Loucy (cell line): ENCODE measurements around the gene AQP3.
"Not testable (repeated sequence)": the region's sequence is repeated elsewhere in the genome, so short reads cannot be mapped to it uniquely, and the experiment has no call there.

Source experiments
- H2AFZ ChIP-seq: fragments of 200-600 bp; sonication (generic); 2 replicates; pipeline ENCODE4 v1.6.0; 2016; ENCODE audit warnings: antibody characterized with exemption, mild to moderate bottlenecking, low read length, moderate library complexity
- H3F3A ChIP-seq: fragments of 200-600 bp; 2 replicates; pipeline ENCODE4 v1.6.0; 2016; ENCODE audit warnings: antibody characterized with exemption, low read depth, mild to moderate bottlenecking
- H3K27me3 ChIP-seq: fragments of 200-600 bp; sonication (generic); 2 replicates; pipeline ENCODE4 v1.6.1; 2014; ENCODE audit warnings: low read length, mild to moderate bottlenecking; ENCODE audit not compliant: insufficient read depth, poor library complexity, severe bottlenecking
- H3K36me3 ChIP-seq: fragments of 200-600 bp; sonication (generic); 2 replicates; pipeline ENCODE4 v1.6.1; 2016; ENCODE audit warnings: low read length; ENCODE audit not compliant: insufficient read depth
- H3K4me1 ChIP-seq: fragments of 200-600 bp; sonication (generic); 2 replicates; pipeline ENCODE4 v1.5.1; 2014; ENCODE audit warnings: low read length, mild to moderate bottlenecking; ENCODE audit not compliant: insufficient read depth, poor library complexity, severe bottlenecking
- H3K4me2 ChIP-seq: fragments of 200-600 bp; sonication (generic); 2 replicates; pipeline ENCODE4 v1.6.0; 2014; ENCODE audit warnings: antibody characterized with exemption, low read length, low read depth, mild to moderate bottlenecking; ENCODE audit not compliant: poor library complexity, severe bottlenecking
- H3K4me3 ChIP-seq: fragments of 200-600 bp; sonication (generic); 2 replicates; pipeline ENCODE4 v1.5.1; 2014; ENCODE audit warnings: low read length, mild to moderate bottlenecking, mixed read lengths; ENCODE audit not compliant: poor library complexity, severe bottlenecking
- H3K79me2 ChIP-seq: fragments of 200-600 bp; sonication (generic); 2 replicates; pipeline ENCODE4 v1.6.1; 2014; ENCODE audit warnings: low read length; ENCODE audit not compliant: insufficient read depth
- H3K9ac ChIP-seq: fragments of 200-600 bp; sonication (generic); 2 replicates; pipeline ENCODE4 v1.6.0; 2014; ENCODE audit warnings: mild to moderate bottlenecking, low read depth, low read length, moderate library complexity; ENCODE audit not compliant: poor library complexity, severe bottlenecking
- H3K9me2 ChIP-seq: fragments of 200-600 bp; sonication (generic); replicated peaks from 2 replicates; pipeline ENCODE4 v1.6.1; 2016; ENCODE audit warnings: low read depth, low read length, mixed read lengths
- H3K9me3 ChIP-seq: fragments of 200-600 bp; sonication (generic); 2 replicates; pipeline ENCODE4 v1.6.1; 2014; ENCODE audit warnings: mild to moderate bottlenecking, antibody characterized with exemption, low read length, low read depth; ENCODE audit not compliant: insufficient read depth
- H4K20me1 ChIP-seq: fragments of 200-600 bp; sonication (generic); 2 replicates; pipeline ENCODE4 v1.6.0; 2014; ENCODE audit warnings: antibody characterized with exemption, low read length, mild to moderate bottlenecking; ENCODE audit not compliant: insufficient read depth, poor library complexity, severe bottlenecking
- EZH2phosphoT487 ChIP-seq: fragments of 200-600 bp; IDR thresholded peaks from 2 replicates; pipeline ENCODE4 v1.6.1; 2018; ENCODE audit warnings: antibody characterized with exemption, mild to moderate bottlenecking, moderate library complexity, borderline replicate concordance
- TF ChIP-seq, protein P1 (sequence below): fragments of 200-600 bp; sonication (generic); conservative IDR thresholded peaks from 2 replicates; pipeline ENCODE4 v1.5.1; 2014; ENCODE audit warnings: mild to moderate bottlenecking, antibody characterized with exemption, low read length

AQP3 gene

DNA sequence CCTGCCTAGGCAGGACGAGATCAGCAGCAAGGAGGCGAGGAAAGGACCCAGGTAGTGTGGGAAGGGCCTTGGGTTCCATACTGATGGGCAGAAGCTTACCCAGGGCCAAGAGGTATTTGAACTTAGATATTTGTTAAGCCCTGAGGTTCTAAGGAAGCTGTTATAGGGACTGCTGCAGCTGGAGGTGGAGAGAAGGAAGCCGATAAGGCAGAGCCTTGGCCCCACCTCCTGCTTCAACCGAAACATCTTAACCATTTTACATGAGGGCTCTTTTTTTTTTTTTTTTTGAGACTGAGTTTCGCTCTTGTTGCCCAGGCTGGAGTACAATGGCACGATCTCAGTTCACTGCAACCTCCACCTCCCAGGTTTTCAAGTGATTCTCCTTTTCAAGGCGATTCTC lies 8.6 kb upstream of the AQP3 start:
- no peaks in the 10 kb centered on the region for H3K9me2 ChIP-seq
- H3K79me2 ChIP-seq: no peaks in the 10 kb centered on the region
- TF ChIP-seq, protein P1, sequence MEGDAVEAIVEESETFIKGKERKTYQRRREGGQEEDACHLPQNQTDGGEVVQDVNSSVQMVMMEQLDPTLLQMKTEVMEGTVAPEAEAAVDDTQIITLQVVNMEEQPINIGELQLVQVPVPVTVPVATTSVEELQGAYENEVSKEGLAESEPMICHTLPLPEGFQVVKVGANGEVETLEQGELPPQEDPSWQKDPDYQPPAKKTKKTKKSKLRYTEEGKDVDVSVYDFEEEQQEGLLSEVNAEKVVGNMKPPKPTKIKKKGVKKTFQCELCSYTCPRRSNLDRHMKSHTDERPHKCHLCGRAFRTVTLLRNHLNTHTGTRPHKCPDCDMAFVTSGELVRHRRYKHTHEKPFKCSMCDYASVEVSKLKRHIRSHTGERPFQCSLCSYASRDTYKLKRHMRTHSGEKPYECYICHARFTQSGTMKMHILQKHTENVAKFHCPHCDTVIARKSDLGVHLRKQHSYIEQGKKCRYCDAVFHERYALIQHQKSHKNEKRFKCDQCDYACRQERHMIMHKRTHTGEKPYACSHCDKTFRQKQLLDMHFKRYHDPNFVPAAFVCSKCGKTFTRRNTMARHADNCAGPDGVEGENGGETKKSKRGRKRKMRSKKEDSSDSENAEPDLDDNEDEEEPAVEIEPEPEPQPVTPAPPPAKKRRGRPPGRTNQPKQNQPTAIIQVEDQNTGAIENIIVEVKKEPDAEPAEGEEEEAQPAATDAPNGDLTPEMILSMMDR: no peak
- H4K20me1 ChIP-seq: no peaks in the 10 kb centered on the region
- no peak overlapping the region for H3K4me3 ChIP-seq
- H3K36me3 ChIP-seq: no peaks in the 10 kb centered on the region
- no peak overlapping the region for H2AFZ ChIP-seq
- no peaks in the 10 kb centered on the region for H3K27me3 ChIP-seq
- no peak overlapping the region for H3K9ac ChIP-seq
- no peak overlapping the region for H3K4me2 ChIP-seq
- H3F3A ChIP-seq: no peaks in the 10 kb centered on the region
- no peaks in the 10 kb centered on the region for H3K9me3 ChIP-seq
- H3K4me1 ChIP-seq: peaks cover 11% of the 10 kb centered on the region

DNA sequence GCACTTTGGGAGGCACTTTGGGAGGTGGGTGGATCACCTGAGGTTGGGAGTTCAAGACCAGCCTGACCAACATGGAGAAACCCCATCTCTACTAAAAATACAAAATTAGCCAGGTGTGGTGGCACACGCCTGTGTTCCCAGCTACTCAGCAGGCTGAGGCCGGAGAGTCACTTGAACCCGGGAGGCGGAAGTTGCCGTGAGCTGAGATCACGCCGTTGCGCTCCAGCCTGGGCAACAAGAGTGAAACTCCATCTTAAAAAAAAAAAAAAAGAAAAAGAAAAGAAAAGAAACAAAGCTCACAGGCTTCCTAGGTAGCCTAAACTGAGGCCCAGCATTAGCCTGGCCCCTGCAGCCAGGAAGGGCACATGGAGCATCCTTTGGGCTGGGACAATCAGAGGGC lies 8.1 kb upstream of the AQP3 start:
- not testable (repeated sequence) for H3K79me2 ChIP-seq, H2AFZ ChIP-seq, H3F3A ChIP-seq, H3K9ac ChIP-seq, H4K20me1 ChIP-seq, H3K9me3 ChIP-seq, H3K4me2 ChIP-seq, H3K4me3 ChIP-seq, H3K36me3 ChIP-seq, H3K27me3 ChIP-seq, H3K9me2 ChIP-seq
- H3K4me1 ChIP-seq: peaks cover 11% of the 10 kb centered on the region

DNA sequence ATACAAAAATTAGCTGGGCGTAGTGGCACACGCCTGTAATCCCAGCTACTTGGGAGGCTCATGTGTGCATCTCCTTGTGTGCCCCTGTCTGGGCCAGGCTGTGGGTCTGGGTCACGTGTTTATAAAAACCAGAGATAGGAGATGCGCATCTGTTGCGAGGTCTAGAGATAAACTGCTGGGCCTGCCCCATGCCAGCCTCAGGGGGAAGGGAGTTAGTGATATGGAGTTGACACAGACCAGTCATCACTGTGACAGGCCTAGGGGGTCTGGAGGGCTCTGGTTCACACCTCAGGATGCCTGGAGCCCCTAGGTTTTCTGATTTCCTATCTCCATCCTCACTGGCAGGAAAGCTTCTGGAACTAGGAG lies 7.3 kb upstream of the AQP3 start:
- not testable (repeated sequence) for H2AFZ ChIP-seq, H3K9me3 ChIP-seq, H3F3A ChIP-seq, H3K9me2 ChIP-seq, H3K27me3 ChIP-seq, H3K4me3 ChIP-seq, H3K4me2 ChIP-seq, H4K20me1 ChIP-seq, H3K36me3 ChIP-seq, H3K9ac ChIP-seq, H3K79me2 ChIP-seq
- peaks cover 11% of the 10 kb centered on the region for H3K4me1 ChIP-seq

DNA sequence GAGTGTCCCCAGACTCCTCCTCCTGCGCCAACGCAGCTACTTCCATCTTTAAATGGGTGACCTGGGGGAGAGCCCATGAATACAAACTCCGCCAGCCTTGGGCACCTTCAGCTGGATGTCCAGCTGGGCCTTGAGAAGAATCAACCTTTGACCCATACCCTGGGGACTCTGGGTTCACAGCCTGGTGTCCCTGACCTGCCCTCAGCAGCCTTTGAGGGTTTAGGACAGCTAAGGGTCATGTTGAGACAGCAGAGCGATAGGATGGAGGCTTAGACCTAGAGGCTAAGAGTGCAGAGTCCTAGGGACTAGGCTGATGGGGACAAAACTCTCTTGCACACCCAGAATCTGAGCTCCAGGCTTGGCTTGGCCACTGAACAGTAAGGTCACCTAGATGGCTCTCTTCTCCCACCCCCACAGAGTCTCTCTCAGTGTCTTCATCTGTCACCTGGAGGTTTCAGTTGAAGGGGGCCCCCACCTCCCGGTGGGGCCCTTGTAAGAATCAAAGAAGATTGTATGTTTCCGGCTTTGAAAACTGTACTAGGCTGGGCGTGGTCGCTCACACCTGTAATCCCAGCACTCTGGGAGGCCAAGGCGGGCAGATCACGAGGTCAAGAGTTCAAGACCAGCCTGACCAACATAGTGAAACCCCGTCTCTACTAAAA lies 6.7 kb upstream of the AQP3 start:
- H3K9me3 ChIP-seq: no peaks in the 10 kb centered on the region
- H2AFZ ChIP-seq: no peak overlapping the region
- no peaks in the 10 kb centered on the region for H3K79me2 ChIP-seq
- H3K4me2 ChIP-seq: no peak overlapping the region
- no peaks in the 10 kb centered on the region for H3K27me3 ChIP-seq
- H3K36me3 ChIP-seq: no peaks in the 10 kb centered on the region
- no peak overlapping the region for H3K9ac ChIP-seq
- no peak overlapping the region for H3K4me3 ChIP-seq
- no peaks in the 10 kb centered on the region for H3K9me2 ChIP-seq
- H3F3A ChIP-seq: no peaks in the 10 kb centered on the region
- TF ChIP-seq, protein P1: no peak
- TF ChIP-seq EZH2phosphoT487: no peak
- peaks cover 11% of the 10 kb centered on the region for H3K4me1 ChIP-seq
- no peaks in the 10 kb centered on the region for H4K20me1 ChIP-seq
